Heart right ventricle (tissue), 16 donors: ENCODE measurements around the gene PLEKHS1. TPM values are rescaled to one million over a fixed set of nuclear protein-coding genes. Genes with fewer than 3 reads are reported as not detected.

Experiments used
- ATAC-seq, 8 donors: fragments of 200-7000 bp; cut with Tn5 transposase; one replicate each; pipeline ENCODE4 v1.9.1; 2020; ENCODE audit warnings: mild to moderate bottlenecking in 8 of 8, moderate library complexity in 8 of 8, moderate number of reproducible peaks in 1 of 8
- DNase-seq, 2 donors: peaks; one replicate each; pipeline ENCODE4 v3.0.0-alpha.2; 2020
- H3K27ac ChIP-seq, 10 donors: fragments of 200-600 bp; sonication (generic) in 2 of 10; one replicate each; pipeline versions ENCODE4 v1.5.0 to v1.8.0; 2020 to 2022; ENCODE audit warnings: mild to moderate bottlenecking in 3 of 10
- H3K27me3 ChIP-seq, 7 donors: fragments of 200-600 bp; one replicate each; pipeline ENCODE4 v1.8.0; 2021 to 2022; ENCODE audit warnings: mild to moderate bottlenecking in 2 of 7
- H3K36me3 ChIP-seq, 9 donors: fragments of 200-600 bp; sonication (generic) in 1 of 9; one replicate each; pipeline versions ENCODE4 v1.5.0 to v1.8.0; 2020 to 2022; ENCODE audit warnings: mild to moderate bottlenecking in 2 of 9
- H3K4me1 ChIP-seq, 9 donors: fragments of 200-600 bp; sonication (generic) in 1 of 9; one replicate each; pipeline versions ENCODE4 v1.5.0 to v1.8.0; 2020 to 2022; ENCODE audit warnings: mild to moderate bottlenecking in 4 of 9
- H3K4me3 ChIP-seq, 10 donors: fragments of 200-600 bp; sonication (generic) in 2 of 10; one replicate each; pipeline versions ENCODE4 v1.5.0 to v1.8.0; 2020 to 2022; ENCODE audit warnings: mild to moderate bottlenecking in 7 of 10, moderate library complexity in 2 of 10
- H3K9me3 ChIP-seq, 11 donors: fragments of 200-600 bp in 10 of 11; sonication (generic) in 2 of 11; one replicate each; pipeline versions ENCODE4 v1.5.0 to v1.8.0; 2013 to 2022; ENCODE audit warnings: mild to moderate bottlenecking in 2 of 11, control low read depth in 1 of 11, moderate library complexity in 1 of 11
- CTCF ChIP-seq, 9 donors: fragments of 200-600 bp; sonication (generic) in 2 of 9; IDR thresholded peaks; one replicate each; pipeline versions ENCODE4 v1.5.0 to v1.8.0; 2021 to 2022; ENCODE audit warnings: antibody characterized with exemption in 9 of 9, mild to moderate bottlenecking in 5 of 9, moderate library complexity in 1 of 9
- WGBS, 2 donors: extraction: QIAGEN DNeasy Blood & Tissue Kit; methylation state at CpG; one replicate each; pipeline ENCODE4 v1.1.7; 2013; ENCODE audit warnings: inconsistent platforms in 1 of 2; 5-methylcytosine and 5-hydroxymethylcytosine counted together
- intact Hi-C, 10 donors: fragments of 100-400 bp; cut with DNase I; formaldehyde crosslinking; loops; one replicate each; pipeline versions ENCODE4 v1.11.1 to v1.14.2; 2022
- polyA plus RNA-seq, 2 donors: library from polyadenylated mRNA; stranded (reverse); fragments of 200-250 nt; gene quantifications; one replicate each; pipeline ENCODE4 v1.2.3, GENCODE V29; 2013
- total RNA-seq, 10 donors: library from RNA; stranded (reverse); fragmentation: NEBNext Ultra II Directional in 3 of 10; extraction: Animal tissue kit (Norgen Biotek cat#: 25700) in 3 of 10; gene quantifications; one replicate each; pipeline versions ENCODE4 v1.2.1 to v1.2.4, GENCODE V29; 2021 to 2023
- donor health status: Arrhythmogenic right ventricular cardiomyopathy.
- donor health status: ischemic (EF 13 %, LVEDD 7.1; RV severe dilation, severe dysfunction).
- donor health status: healthy with polysubstance abuse.
- donor health status: DM: no; HTN: yes; CAD: no.
- donor health status: DM: no; HTN: no; CAD: no.
- donor health status: ischemic (EF 25% LVEDD 6.9; RV normal size, moderate dysfunction).
- donor health status: ischemic (EF 25% LVEDD 5.7; RV mildly dilated, moderate dysfunction).
- donor health status: healthy.
- donor health status: DM: yes; HTN: yes; CAD: no.
- donor health status: Ischemic cardiomyopathy.
- donor health status: ischemic (EF 35%, LVEDD 5.7; RV mildly dilated, moderate dysfunction).
- donor health status: nonischemic (EF 11% LVEDD 7.7; RV severe dilation, severe dysfunction).
- donor health status: DM: yes; HTN: yes; CAD: no.
- donor health status: PGD.
- donor health status: ischemic (EF 29% LVEDD 5.4; RV normal size, mild dysfunction).
- donor health status: nonischemic (EF 23%, LVEDD 6.1; RV moderate dilation, normal function).

PLEKHS1 gene
- total and polyA plus RNA-seq, 12 donors = 0.01 TPM; not detected in 11

DNA sequence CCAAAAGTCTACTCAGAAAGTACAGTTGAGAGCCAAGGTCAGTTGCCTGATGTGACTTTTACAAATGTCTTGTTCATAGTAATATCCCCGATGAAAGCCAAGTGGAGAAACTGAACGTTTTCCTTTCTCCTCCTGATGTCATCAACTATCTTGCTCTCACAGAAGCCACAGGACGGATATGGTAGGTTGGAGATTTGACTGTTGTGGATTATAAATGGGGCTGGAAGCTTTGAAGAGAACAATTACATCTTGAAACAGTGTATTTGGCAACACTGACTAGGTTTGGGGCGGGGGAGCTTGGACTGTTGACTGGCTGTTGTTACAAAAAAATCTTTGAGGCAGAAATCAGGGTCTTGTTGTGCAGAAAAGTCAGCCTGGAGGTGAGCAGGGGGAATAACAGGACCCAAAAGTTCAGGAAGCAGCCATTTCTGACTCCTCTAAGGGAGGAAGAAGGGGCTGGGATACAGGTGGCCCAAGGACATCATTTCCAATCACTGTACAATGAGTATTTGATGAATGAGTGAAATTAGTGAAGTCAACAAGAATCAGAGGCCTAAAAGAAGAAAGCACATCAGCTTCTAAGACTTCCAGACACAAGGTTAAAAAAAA lies 24.3 kb downstream of the PLEKHS1 start:
- no peaks in the 10 kb centered on the region for H3K9me3 ChIP-seq
- no peak for ATAC-seq
- H3K36me3 ChIP-seq = no peaks in the 10 kb centered on the region
- DNase-seq = no peak
- no peak for TF ChIP-seq CTCF (IDR thresholded peaks at IDR 0.05)
- H3K4me1 ChIP-seq = no peaks in the 10 kb centered on the region
- WGBS, 2 donors = 61 to 71% methylated on average over 4 of the region's 4 CpGs
- no peak overlapping the region for H3K4me3 ChIP-seq
- intact Hi-C loops = no loop called here
- H3K27me3 ChIP-seq = peaks cover 0 to 55% (median 7%) of the 10 kb centered on the region in 7 donors
- H3K27ac ChIP-seq = no peak overlapping the region

- no peaks in the 10 kb centered on the region for H3K4me1 ChIP-seq
- H3K9me3 ChIP-seq = no peaks in the 10 kb centered on the region
- no peak for TF ChIP-seq CTCF (IDR thresholded peaks at IDR 0.05)
- 83 to 94% methylated on average over 1 of the region's 1 CpG for WGBS, 2 donors
- DNase-seq (no peak), ATAC-seq (no peak)
- H3K27me3 ChIP-seq = peaks cover 0 to 58% (median 7%) of the 10 kb centered on the region in 7 donors
- intact Hi-C loops = no loop called here
- H3K36me3 ChIP-seq = no peaks in the 10 kb centered on the region
- no peak overlapping the region for H3K4me3 ChIP-seq
- H3K27ac ChIP-seq = no peak overlapping the region
Measured at GRCh38 chr10:113776553-113776952, 25.1 kb downstream of the PLEKHS1 start.

DNA sequence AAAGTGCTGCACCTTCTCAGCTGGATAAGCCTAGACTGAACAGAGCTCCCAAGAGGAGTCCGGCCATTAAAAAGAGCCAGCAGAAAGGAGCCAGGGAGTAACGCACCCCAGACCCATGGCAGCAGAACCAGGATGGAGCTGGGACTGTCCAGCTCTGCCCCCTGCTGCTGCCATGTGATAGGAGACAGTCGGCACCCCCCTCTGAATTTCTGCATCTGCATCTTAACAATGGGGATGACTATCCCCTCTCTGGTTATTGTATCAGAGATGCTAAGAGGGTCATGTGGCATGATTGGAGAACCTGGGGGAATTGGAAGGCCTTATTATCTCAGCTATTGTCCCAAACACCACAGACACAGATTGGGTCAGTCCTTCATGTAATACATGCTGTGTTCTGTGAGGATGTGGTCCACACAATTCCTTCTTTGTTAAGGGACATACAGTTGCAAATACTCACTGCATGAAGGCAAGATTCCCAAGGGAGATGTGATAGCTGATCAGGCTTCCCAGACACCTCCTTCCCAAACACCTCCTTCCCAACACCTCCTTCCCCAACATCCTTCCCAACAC lies 29.3 kb downstream of the PLEKHS1 start:
- Histone ChIP-seq H3K4me3 (no peak overlapping the region), H3K27me3 (peaks cover 0 to 48% (median 2%) of the 10 kb centered on the region in 7 donors), H3K9me3 (no peaks in the 10 kb centered on the region), H3K36me3 (no peaks in the 10 kb centered on the region), H3K27ac (no peak overlapping the region), H3K4me1 (no peaks in the 10 kb centered on the region)
- intact Hi-C loops = no loop called here
- 68 to 69% methylated on average over 3 of the region's 3 CpGs for WGBS, 2 donors
- peak in 1 of 8 donors; percentile 13 for ATAC-seq
- TF ChIP-seq CTCF (IDR thresholded peaks at IDR 0.05) = peak in 1 of 9 donors; percentile 13
- DNase-seq = no peak

- Histone ChIP-seq H3K27ac (no peak overlapping the region), H3K27me3 (peaks cover 0 to 39% (median under 1%) of the 10 kb centered on the region in 7 donors), H3K4me1 (no peaks in the 10 kb centered on the region), H3K4me3 (no peak overlapping the region), H3K9me3 (no peaks in the 10 kb centered on the region), H3K36me3 (no peaks in the 10 kb centered on the region)
- TF ChIP-seq CTCF (IDR thresholded peaks at IDR 0.05) = no peak
- intact Hi-C loops = no loop called here
- 84 to 85% methylated on average over 14 of the region's 14 CpGs for WGBS, 2 donors
- no peak for ATAC-seq
- DNase-seq = no peak
Measured at GRCh38 chr10:113782367-113782766, 30.9 kb downstream of the PLEKHS1 start.
